ENCODE data around the gene PCBD1.

PCBD1 gene

DNA sequence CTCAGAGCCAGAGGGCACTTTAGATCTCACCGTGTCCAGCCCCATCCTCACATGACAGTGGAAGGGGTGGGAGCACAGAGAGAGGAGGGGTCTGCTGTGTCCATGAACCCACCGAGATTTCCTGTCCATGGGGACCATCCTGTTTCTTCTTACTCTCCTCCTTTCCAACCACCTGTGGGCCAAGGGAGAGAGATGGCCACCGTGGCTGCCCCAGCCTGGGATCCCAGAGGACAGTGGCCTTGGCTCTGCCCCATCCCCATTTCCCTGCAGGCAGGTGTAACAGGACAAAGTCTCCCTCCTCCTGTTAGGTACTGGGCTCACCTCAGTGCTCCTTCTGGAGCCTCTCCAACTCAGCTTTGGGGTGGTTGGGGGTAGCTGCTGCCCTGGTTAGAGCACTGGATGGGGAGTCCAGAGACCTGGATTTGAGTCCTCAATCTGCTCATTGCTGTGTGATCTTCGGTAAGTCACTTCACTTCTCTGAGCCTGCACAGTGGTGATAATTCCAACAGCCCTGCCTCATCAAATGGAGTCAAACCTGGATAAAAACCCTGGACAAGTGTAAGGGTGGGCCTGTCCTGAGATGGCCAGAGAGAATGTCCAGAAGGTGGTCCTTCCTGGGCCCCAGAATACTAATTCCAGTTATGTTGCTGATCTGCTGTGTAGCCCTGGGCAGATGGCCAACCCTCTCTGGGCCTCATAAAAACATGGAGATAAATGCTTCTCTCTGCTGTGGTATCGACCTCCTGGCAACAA is 17.8 kb upstream of the PCBD1 start:
- H3K4me3 ChIP-seq (ENCODE audit: low read length) = no peak overlapping the region
- no peak for DNase-seq (ENCODE audit: low read depth, low spot score)

DNA sequence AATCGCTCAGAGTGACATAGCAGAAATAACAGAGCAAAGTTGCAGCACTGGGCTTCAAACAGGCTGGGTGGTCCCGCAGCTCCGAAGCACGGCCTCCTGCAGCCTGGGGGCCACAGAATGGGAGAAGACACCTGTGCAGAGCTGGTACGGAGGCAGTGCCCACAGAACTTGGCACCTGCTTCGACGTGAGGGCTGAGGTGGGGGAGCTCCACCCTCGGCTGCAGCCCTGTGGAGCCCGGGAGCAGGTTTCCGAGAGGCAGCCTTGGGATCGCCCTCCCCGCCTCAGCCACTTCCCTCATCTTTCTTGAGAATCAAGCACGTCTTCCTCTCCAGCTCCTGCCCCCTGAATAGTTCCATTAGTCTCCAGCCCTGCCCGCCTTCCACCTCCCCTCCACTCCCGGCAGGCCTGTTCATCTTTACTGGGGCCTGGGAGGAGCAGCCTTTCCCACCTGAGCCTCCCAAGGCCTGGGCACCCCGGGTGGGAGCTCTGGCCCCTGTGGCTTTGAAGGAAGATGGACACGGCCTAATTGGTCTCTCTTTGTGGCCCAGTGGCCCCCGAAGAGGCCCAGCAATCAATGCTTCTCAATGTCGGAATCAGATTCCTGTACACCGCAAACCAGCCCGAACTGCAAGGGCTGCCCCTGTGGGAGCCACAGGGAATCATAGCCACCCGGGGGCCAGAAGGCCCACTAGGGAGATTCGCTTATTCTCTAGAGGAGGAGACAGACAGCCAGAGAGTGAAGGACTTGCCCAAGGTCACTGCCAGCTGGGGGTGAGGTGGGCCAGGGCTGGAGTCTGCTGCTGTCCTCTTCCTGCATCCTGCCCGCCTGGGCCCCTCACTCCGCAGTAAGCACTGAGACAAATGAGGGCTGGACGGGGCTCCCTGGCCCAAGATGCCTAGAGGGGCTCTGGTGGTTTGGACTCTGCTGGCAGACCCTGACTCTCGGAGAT is 17.0 kb upstream of the PCBD1 start:
- H3K4me3 ChIP-seq (ENCODE audit: low read length) = no peak overlapping the region
- no peak for DNase-seq (ENCODE audit: low read depth, low spot score)

DNA sequence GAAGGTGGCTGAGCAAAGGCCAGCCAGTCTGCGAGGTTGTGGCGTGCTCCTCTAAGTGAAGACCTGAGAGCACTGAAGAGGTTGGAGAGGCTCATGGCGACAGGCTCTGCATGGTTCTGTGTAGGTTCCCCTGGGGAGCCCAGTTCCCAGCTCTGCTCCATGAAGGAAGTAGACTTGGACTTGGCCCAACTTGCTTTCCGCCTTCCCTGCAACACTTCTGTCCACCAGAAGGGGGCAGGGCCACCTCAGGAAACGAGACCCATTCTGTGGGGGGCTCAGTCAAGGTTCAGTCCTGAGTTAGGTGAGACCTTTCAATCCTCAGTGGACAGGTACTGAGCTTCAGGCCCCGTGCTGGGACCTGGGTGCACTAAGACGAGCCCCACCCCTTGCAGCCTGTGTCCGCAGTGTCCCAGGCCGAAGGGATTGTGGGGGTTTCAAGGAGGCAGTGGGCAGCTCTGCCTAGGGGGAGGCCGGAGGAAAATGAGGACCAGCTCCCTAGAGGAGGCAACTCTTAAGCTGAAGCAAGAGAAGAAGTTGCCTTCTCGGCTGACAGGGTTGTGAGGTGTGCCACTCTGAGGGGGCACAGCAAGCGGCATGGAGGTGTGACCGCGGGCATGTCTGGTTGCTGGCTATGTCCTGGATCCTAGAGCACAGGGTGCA is 15.0 kb upstream of the PCBD1 start:
- no peak overlapping the region for H3K4me3 ChIP-seq (ENCODE audit: low read length)
- no peak for DNase-seq (ENCODE audit: low read depth, low spot score)

DNA sequence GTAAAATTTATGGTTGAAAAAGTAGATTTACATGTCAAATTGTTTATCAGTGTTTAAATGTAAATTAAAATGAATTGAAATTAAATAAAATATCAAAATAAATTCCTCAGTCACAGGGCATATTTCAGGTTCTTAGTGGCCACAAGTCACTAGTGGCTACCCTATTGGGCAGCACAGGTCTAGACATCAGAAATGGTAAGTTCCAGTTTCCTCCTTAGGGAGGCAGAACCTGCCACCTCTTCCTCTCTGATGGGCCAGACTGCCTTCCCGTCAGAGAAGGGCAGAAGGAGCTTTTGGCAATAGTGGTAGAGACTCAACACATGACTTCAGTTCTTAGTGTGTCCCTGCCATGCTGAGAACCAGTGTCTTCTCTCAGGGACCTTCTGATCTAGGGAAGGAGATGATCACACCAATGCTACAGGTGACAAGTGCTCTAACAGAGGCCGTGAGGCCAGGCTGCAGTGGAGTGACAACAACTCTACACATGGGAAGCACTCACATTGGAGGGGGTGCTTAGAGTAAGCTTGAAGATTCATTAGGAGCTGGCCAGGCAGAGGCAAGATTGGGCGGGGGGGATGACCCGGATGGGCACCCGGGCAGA is 14.4 kb upstream of the PCBD1 start:
- DNase-seq (ENCODE audit: low read depth, low spot score) = no peak
- no peak overlapping the region for H3K4me3 ChIP-seq (ENCODE audit: low read length)

DNA sequence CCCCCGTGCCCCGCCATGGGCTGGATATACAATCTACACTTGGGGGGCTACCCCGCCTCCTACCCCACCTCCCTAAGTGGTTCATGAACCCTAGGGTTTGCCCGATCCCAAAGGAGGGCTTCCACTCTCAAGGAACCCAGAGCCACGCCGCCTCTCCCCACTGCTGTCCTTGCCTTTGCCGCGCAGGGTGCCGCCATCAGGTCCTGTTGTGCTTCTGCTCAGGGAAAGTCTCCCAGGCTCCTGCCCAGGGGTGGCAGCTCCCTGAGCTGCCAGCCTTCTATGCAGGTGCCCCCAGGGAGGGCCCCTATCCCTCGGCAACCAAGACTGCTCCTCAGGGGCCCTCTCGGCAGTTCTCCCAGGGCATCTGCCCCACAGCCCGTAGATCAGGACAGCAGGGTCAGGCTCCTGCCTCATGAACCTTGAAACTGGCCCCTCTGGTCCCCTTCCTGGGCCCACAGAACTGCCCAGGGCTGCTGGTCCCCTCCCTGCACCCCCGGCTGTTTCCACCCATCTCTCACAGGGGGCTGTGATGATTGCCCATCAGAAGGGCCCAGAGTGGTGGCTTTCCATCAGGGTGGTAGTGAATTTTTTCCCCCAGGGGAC is 13.0 kb upstream of the PCBD1 start:
- H3K4me3 ChIP-seq (ENCODE audit: low read length) = no peak overlapping the region

DNA sequence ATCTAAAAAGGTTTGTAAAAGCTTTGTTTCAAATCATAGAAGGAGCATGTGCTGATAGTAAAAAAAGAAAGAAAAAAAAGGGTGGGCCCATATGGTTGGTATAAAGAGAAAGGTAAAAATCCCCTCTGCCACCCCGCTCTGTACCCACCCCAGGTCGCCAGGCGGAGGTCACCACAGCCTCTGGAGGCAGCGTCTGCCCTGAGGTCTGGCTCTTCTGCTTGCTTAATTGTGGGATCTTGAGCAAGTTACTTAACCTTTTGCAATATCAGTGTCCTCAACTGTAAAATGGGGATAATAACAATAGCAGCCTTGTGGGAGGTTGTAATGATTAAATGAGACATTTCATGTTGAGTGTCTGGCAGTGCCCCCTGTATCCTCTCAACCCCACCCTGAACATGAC is 10.7 kb upstream of the PCBD1 start:
- H3K4me3 ChIP-seq (ENCODE audit: low read length) = no peak overlapping the region
- DNase-seq (ENCODE audit: low read depth, low spot score) = no peak

More for the DNA sequence above, 13.0 kb upstream of the PCBD1 start:
- no peak for DNase-seq (ENCODE audit: low read depth, low spot score)

DNA sequence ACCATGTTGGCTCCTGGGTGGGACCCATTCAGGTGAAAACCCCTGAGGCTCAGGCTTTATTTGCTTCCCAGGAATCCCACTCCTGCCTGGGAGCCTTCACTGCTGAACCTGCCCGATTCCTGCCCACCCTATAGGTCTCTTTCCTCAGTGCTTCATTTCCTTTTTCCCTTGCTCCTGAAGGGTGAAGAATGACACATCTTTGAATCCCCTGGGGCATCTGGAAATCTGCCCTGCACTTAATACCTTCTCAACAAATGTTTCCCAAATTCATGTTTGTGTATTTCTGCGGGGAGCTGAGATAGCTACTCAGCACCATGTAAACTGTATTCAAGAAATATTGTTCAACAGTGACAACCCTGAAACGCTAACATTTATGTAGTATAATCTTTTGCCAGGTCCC is 10.3 kb upstream of the PCBD1 start:
- no peak overlapping the region for H3K4me3 ChIP-seq (ENCODE audit: low read length)
- DNase-seq (ENCODE audit: low read depth, low spot score) = no peak

DNA sequence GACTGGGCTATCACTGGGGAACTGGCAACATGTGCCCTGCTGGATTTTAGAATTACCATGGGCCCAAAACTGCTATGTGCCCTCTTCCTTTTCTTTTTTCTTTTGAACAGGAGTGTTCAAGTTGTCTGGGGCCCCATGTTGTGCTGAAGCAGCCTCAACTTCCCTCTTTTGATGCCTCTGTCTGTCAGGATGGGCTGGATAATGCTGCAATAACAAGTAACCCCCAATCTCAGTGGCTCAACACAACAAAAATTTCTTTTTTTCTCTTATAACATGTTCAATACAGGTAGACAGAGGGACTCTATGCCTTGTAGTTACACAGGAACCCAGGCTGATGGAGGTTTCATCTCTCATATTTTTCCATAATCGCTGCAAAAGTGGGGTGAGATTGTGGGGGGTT is 8.2 kb upstream of the PCBD1 start:
- no peak overlapping the region for H3K4me3 ChIP-seq (ENCODE audit: low read length)
- no peak for DNase-seq (ENCODE audit: low read depth, low spot score)

DNA sequence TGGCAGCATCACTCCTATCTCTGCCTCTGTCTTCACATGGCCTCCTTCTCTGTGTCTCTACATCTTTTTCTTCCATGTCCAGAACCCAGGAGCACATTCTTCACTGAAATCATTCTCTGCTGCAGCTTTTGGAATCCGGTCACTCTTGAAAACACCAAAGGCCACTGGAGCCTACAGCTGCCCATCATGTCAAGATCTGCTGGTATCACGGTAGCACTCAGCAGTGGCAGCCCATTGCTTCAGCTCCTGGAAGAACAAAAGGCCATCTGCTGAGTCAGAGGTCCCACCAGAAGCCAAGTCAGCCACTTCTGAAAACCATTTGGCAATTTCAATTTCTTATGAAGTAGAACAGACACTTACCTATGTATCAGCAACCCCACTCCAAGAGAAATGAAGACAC is 6.1 kb upstream of the PCBD1 start:
- DNase-seq (ENCODE audit: low read depth, low spot score) = no peak
- no peak overlapping the region for H3K4me3 ChIP-seq (ENCODE audit: low read length)

DNA sequence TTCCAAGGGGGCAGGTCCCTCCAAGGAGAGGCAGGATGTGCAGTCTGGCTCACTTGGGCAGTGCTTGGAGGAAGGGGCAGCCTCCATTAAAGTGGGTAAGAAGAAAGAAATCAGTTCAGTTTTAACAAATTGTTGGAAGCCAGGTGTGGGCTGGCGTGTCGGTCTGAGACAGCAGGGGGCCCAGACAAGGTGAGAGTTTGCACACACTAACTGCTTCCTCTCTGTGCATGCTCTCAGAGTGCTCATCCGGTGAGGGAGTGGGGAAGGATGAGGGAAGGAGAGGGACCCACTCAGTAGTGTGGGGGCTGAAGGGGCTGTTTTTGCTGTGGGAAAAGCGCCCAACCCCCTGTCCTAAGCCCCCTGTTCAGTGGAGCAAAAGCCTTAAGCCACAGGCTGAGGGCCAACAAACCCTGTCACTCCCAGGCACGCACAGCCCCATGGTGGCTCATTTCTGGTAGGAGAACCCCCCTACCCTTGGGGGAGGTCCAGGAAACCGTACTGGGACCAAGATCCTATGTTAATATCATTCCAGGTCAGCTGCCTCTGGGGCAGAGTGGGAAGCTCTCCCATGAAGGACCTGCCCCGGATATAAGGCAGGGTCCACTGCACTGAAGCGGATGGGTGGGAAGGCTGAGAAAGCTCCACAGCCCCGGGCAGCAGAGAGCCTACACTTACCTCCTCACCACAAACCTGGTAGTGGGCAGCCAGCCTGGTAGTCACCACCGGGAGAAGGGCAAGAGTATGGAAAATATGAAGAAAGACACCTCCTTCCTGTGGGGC is 5.1 kb upstream of the PCBD1 start:
- H3K4me3 ChIP-seq (ENCODE audit: low read length) = no peak overlapping the region

DNA sequence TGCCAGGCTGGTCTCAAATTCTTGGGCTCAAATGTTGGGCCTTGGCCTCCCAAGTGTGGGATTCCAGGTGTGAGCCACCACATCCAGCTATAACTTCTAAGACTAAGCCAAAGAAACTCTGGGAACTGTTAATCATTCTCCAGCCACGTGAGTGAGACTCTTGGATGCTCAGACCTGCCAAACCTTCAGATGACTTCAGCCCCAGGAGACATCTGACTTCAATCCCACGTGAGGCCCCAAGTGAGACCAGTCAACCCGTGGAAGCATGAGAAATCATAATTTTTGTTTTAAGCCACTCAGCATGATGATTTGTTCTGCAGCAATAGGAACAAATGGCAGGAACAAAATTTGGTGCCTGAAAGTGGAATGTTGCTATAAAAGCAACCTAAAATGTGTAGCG is 4.3 kb upstream of the PCBD1 start:
- no peak for DNase-seq (ENCODE audit: low read depth, low spot score)
- H3K4me3 ChIP-seq (ENCODE audit: low read length) = no peak overlapping the region

More for the DNA sequence above, 5.1 kb upstream of the PCBD1 start:
- peak; percentile 57 for DNase-seq (ENCODE audit: low read depth, low spot score)

DNA sequence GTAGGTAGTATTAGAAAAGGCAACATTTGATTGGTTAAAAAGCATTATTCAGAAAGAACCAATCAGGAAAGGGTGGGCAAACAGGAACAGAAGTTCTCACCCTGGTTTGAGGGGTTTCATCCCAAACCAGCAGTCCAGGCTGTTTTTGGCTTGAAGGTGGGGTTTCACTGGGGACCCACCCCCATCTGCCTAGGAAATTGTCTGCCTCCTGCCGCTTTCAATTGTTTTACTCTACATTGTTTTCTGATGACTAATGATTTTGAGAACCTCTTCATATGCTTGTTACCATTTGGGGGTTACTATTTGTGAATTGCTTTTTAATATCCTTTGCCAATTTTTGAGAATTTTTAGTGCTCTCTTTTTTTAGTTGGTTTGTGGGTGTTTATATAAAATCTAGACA is 3.3 kb upstream of the PCBD1 start:
- no peak for DNase-seq (ENCODE audit: low read depth, low spot score)
- H3K4me3 ChIP-seq (ENCODE audit: low read length) = no peak overlapping the region

DNA sequence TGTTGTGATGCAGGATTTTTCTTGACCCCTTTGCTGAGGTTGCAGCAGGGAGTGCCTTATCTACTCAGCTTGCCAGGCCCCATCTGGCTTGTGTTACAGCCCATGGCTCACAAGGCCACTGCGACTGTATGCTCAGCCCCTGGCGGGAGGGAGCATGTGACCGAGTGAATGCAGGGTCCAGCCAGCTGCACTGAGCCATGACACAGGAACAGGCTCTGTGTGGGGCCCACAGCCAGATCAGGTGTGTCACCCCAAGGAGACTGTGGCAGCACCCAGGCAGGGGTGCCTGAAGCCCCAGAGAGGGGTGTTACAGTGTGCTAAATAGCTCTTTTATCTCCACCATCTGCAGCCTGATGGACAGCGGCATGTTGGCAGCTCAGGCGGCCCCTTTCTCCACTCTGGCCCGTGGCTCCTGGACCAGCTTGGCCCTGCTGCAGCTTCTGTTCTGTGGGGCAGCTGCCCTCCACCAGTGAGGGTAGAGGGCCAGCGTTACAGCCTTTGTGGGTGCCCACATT is 2.6 kb upstream of the PCBD1 start:
- no peak for DNase-seq (ENCODE audit: low read depth, low spot score)
- H3K4me3 ChIP-seq (ENCODE audit: low read length) = no peak overlapping the region

DNA sequence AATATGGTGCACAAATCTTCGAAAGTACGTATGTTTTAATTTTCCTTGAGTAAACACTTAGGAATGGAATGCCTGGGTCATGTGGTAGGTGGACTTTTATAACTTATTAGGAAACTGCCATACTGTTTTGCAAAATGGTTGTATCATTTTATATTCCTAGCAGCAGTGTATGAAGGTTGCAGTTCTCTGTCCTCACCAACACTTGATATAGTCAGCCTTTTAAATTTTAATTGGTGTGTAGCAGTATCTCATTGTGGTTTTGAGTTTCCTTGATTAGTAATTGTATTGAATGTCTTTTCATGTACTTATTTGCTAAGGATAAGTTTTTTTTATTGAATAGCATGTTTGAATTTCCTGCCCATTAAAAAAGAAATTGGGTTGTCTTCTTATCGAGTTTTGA is 926 bp upstream of the PCBD1 start:
- no peak for DNase-seq (ENCODE audit: low read depth, low spot score)
- H3K4me3 ChIP-seq (ENCODE audit: low read length) = no peak overlapping the region

DNA sequence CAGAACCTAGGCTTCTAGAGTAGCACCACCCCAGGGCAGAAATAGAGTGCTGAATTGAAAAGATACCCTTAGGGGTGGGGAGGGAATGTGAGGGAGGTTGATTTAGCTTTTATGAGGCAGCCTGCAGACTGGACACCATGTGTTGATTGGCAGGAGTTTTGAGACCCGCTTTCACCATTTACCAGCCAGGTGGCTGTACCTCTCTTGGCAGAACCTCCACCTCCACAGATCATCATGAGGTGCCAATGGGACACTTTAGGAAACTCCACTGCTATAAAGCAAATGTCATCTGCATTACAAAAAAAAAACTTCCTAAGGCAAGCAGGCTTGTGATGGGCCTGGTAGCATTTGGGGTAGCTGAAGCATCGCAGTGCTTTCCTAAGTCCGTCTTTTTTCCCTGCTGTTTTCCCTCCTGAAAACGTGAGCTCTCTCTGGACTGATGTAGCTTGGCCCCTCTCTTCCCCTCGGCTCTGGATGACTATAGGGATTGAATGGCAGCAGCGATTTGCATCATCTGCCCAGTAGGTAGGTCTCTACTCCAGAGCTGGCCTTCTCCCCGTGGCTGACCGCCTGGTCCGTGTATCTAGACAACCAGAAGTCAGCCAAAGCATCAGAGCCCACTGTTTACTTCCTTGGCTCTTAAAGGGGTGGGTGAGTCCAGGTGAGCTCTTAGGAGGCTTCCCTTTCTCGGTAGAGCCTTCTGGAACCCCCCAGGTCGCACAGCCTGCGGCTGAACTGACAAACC is 1.3 kb downstream of the PCBD1 start:
- peak overlapping the region; percentile 71 for H3K4me3 ChIP-seq (ENCODE audit: low read length)
- DNase-seq (ENCODE audit: low read depth, low spot score) = no peak

DNA sequence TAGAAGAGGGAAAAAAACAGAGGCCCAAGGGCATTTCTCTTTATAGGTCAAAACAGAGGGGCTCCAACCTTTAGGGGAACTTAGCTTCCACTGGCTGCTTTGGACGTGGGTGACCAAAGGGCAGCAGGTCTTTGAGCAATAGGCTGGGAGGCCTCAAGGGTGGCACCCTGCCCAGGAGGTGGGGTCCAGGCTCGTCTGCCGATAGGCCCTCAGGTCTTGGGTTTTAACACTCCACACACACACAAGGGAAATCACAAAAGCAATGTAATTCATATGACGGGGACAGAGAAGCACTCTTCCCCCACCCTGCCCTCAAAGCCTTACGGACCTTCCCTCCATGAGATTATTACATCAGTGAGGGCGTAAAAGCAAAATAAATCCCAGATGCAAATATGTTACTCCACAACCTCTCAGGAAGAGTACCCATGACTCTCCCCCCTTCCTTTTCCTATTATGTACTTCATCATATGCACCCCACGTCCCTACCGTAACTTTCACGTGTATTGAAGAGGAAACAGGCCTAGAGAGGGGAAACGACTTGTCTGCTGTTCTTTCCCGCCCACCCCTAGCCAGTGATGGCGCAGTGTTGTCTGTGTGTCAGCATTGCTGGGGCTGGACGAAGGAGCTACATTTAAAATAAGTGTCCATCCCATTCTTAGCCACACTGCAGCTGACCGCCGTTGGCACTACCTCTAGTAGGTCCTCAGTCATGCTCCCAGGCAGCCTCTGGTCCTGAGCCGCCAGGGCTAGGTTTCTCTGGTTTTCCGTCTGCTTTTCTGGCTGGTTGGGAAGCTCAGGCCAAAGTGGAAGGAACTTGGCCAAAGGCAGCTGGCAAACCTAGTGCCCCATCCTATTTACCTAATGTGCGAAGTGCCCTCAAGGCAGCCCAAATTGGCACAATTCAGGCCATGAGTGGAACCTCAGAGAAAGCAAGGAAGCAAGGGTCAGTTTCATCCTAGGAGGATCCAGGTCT is 2.1 kb downstream of the PCBD1 start:
- H3K4me3 ChIP-seq (ENCODE audit: low read length) = no peak overlapping the region
- no peak for DNase-seq (ENCODE audit: low read depth, low spot score)
